ENCODE measurements around the gene CRYBG2. TPM values are rescaled to one million over a fixed set of nuclear protein-coding genes. Genes with fewer than 3 reads are reported as not detected.

Gene CRYBG2
- 3.8 and 6.3 TPM in 2 replicates for total RNA-seq
- long read RNA-seq, partial matches to known transcripts: 0 of 1 reads
- long read RNA-seq, other reads (novel, unspliced or antisense): 1 of 1 reads

GRCh38 chr1:26353976-26354820, at the start of gene CRYBG2:
CRYBG2 (minus strand) TSS chr1:26354130; CDS start chr1:26346657, 7,473 bp downstream.
- Mint-ChIP-seq H3K27ac (ENCODE audit: unreplicated experiment) (peak within 1 kb of the TSS; percentile 35), H3K4me3 (no peak within 1 kb of the TSS), H3K9me3 (no peaks in the 10 kb centered on the region), H3K4me1 (peaks cover 55% of the 10 kb centered on the region), H3K36me3 (ENCODE audit: low read depth) (no peaks in the 10 kb centered on the region), H3K27me3 (ENCODE audit: low read depth) (peaks cover 11% of the 10 kb centered on the region)
- DNase-seq (ENCODE audit: low read depth, low spot score): no peak
- no peak for TF ChIP-seq CTCF (conservative IDR thresholded peaks at IDR 0.05)

GRCh38 chr1:26403656-26404055, 49.7 kb upstream of the CRYBG2 start:
- no peaks in the 10 kb centered on the region for H3K9me3 Mint-ChIP-seq
- peaks cover 2% of the 10 kb centered on the region for H3K27me3 Mint-ChIP-seq (ENCODE audit: low read depth)
- H3K36me3 Mint-ChIP-seq (ENCODE audit: low read depth): no peaks in the 10 kb centered on the region
- DNase-seq (ENCODE audit: low read depth, low spot score): peak; percentile 47
- peaks cover 51% of the 10 kb centered on the region for H3K4me1 Mint-ChIP-seq
- H3K4me3 Mint-ChIP-seq: peak overlapping the region; percentile 38
- TF ChIP-seq CTCF (conservative IDR thresholded peaks at IDR 0.05): no peak
- peak overlapping the region; percentile 10 for H3K27ac Mint-ChIP-seq (ENCODE audit: unreplicated experiment)

GRCh38 chr1:26401891-26402290, 48.0 kb upstream of the CRYBG2 start:
- TF ChIP-seq CTCF (conservative IDR thresholded peaks at IDR 0.05): no peak
- no peak overlapping the region for H3K27ac Mint-ChIP-seq (ENCODE audit: unreplicated experiment)

GRCh38 chr1:26399034-26399433, 45.1 kb upstream of the CRYBG2 start:
- no peak overlapping the region for H3K4me3 Mint-ChIP-seq
- TF ChIP-seq CTCF (conservative IDR thresholded peaks at IDR 0.05): no peak
- no peaks in the 10 kb centered on the region for H3K27me3 Mint-ChIP-seq (ENCODE audit: low read depth)
- H3K4me1 Mint-ChIP-seq: peaks cover 34% of the 10 kb centered on the region
- H3K9me3 Mint-ChIP-seq: no peaks in the 10 kb centered on the region
- H3K36me3 Mint-ChIP-seq (ENCODE audit: low read depth): no peaks in the 10 kb centered on the region
- no peak overlapping the region for H3K27ac Mint-ChIP-seq (ENCODE audit: unreplicated experiment)
- DNase-seq (ENCODE audit: low read depth, low spot score): no peak

More at GRCh38 chr1:26401891-26402290, 48.0 kb upstream of the CRYBG2 start:
- no peak for DNase-seq (ENCODE audit: low read depth, low spot score)
- no peaks in the 10 kb centered on the region for H3K9me3 Mint-ChIP-seq
- H3K4me3 Mint-ChIP-seq: no peak overlapping the region
- H3K27me3 Mint-ChIP-seq (ENCODE audit: low read depth): no peaks in the 10 kb centered on the region
- peaks cover 47% of the 10 kb centered on the region for H3K4me1 Mint-ChIP-seq
- H3K36me3 Mint-ChIP-seq (ENCODE audit: low read depth): no peaks in the 10 kb centered on the region

GRCh38 chr1:26395754-26396153, 41.8 kb upstream of the CRYBG2 start:
- no peak overlapping the region for H3K4me3 Mint-ChIP-seq
- H3K27ac Mint-ChIP-seq (ENCODE audit: unreplicated experiment): no peak overlapping the region

More at GRCh38 chr1:26395754-26396153, 41.8 kb upstream of the CRYBG2 start:
- DNase-seq (ENCODE audit: low read depth, low spot score): no peak
- no peak for TF ChIP-seq CTCF (conservative IDR thresholded peaks at IDR 0.05)
- peaks cover 34% of the 10 kb centered on the region for H3K4me1 Mint-ChIP-seq
- H3K9me3 Mint-ChIP-seq: no peaks in the 10 kb centered on the region
- H3K27me3 Mint-ChIP-seq (ENCODE audit: low read depth): no peaks in the 10 kb centered on the region
- H3K36me3 Mint-ChIP-seq (ENCODE audit: low read depth): no peaks in the 10 kb centered on the region
